Activated CD4-positive, alpha-beta T cell treated with anti-CD3 and anti-CD28 coated beads for 4 hours (primary cell): Measurements from ENCODE around the gene LTBR.

ENCODE experiments used
- DNase-seq, 2 donors: peaks; one replicate each; pipeline ENCODE4 v3.0.0-alpha.2; 2020

Gene LTBR

DNA sequence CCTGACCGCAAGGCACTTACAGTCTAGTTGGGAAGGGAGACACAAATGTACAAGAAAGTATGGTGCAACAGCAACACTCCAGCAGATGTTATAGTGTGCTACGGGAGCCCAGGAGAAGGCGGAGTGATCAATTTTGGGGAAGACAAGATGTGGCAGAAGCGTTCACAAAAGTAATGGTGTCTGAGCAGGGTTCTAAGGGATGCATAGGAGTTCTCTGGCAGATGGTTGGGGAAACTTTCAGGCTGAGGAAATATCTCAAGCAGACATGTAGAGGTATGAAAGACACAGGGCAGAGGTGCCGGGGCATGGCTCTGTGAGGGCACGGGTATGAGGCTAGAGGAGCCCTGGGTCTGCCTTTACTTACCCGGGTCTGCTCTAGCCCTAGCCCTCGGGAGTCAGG lies 37.0 kb upstream of the LTBR start:
- no peak for DNase-seq

GRCh38 chr12:6347367-6348338 lies 36.3 kb upstream of the LTBR start:
- DNase-seq = no peak

GRCh38 chr12:6351622-6352021 lies 32.3 kb upstream of the LTBR start:
- DNase-seq = no peak

DNA sequence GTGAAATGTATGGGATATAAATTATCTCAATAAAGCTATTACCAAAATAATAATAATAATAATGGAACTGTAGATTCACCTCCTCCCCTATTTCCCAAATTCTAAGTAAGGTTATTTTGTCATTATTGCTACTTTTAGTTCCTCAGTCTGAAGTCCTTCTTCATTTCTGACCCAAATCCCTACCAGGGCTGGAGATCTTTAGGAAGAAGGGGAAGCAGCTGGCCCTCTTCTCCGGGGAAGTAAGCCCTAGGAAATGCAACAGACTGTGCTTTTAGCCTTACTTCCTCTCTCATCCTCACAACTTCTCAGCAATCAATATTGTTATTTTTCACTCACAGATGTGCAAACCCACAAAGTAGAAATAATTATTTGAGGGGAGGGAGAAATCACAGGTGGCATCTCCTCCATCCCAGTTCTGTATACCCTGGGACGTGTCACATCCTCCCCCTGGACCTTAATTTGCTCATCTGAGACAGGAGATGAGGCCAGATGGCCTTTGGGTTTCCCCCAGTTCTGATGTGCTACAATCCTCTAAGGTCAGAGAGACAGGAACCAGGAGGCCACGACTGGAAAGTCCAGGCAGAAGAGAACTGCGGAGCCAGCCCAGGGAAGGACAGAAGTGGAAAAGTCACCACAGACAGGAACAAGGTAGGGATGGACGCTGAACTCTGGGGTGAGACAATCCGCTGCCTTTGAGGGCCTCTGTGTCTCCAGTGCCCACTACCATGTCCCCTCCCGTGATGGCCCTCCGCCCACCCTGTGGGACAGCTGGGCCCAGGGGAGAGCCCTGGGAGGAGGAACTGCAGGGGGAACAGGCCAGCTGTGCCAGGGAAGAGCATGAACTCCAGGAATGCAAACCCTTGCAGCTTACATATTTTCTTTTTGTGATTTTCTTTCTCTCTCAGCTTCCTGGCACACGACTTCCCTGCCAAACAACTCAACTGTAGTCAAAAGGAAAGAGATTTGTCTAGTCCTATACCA lies 31.5 kb upstream of the LTBR start:
- no peak for DNase-seq

DNA sequence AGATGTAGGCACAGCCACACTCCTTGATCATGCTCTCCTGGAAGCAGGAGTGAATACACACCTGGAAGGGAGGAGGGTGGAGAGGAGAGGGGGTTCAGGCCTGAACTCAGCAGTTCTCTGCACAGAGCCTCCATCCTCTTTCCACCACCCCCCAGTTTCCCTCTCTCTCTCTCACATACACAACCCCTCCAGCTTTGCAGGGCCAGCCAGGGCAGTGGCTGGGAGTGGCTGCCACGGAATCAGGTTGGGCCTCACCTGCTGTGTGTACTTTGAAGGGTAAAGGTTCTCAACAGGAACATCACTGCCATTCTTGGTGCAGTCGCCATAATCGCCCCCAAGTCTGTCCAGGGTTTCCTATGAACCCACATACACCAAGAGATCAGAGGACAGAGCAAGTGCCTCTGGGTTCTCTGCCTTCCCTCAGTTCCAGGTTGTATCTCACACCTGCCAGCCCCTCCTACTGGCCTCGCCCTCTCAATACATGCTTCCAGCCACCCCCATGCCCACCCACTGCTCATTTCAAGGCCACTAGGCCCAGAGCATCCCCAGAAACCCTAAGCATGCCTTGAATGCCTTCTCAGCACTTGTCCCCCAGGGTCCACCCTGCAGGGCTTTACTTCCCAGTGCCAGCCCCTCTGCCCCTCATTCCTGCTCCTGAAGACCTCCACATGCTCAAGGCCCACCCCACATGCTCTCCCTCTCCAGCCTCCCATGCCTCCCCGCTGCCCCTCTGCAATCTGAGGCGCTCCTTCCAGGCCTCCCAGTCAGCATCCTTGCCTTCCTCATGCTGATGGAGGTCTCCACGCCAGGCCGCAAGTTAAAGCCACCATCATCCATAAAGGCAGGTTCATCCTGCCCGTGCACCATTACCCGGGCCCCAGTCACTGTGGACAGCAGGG lies 29.2 kb upstream of the LTBR start:
- DNase-seq = no peak

- DNase-seq = no peak
Observed at GRCh38 chr12:6355491-6356373, 28.2 kb upstream of the LTBR start.

- no peak for DNase-seq
Observed at GRCh38 chr12:6356374-6356820, 27.6 kb upstream of the LTBR start.

DNA sequence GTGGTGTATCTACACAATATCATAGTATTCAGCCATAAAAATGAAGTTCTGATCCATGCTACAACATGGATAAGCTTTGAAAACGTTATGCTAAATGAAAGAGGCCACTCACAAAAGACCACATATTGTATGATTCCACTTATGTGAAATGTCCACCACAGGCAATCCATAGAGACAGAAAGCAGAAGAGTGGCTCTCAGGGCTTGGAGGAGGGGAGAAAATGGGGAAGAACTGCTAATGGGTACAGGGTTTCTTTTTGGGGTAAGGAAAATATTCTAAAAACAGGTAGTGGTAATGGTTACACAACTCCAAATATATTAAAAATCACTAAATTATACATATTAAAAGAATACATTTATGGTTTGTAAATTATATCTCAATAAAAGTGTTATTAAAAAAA lies 25.1 kb upstream of the LTBR start:
- DNase-seq = no peak

DNA sequence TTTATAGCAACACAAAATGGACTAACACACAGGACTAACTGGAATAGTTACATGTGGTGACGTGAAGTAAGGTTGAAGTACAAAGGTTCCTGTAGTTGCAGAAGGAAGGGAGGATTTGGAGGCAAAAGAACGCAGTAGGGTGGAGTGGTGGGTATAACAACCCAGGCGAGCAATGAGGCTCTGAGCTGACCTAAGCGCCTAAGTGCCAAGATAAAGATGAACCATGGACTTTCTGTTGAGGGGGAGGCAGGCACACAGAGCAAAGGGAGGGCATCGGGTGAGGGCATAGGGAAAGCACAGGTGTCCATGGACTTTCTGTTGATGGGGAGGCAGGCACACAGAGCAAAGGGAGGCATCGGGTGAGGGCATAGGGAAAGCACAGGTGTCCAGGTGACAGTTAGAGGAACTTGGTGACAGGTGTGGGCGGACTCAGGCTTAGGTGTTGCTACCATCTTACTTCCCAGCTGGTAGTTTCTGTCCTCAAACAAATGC lies 23.8 kb upstream of the LTBR start:
- DNase-seq = no peak

- no peak for DNase-seq
Observed at GRCh38 chr12:6360578-6361490, 23.1 kb upstream of the LTBR start.

GRCh38 chr12:6361834-6362233 lies 22.1 kb upstream of the LTBR start:
- no peak for DNase-seq

DNA sequence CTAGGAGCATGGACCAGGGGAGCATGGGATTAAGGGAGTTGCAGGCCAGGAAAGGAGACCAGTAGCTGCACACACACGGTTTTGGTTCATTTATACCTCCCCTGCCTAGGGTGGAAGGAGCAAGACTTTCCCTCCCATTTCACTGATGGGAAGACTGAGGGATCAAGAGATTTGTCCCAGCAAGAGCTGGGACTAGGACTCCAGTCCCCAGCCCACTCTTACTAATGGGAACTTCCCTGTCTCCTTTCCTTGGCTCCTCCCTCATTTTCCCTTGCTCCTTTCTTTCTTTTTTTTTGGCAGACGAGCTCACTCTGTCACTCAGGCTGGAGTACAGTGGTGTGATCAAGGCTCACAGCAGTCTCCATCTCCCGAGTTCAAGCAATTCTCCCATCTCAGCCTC lies 21.6 kb upstream of the LTBR start:
- DNase-seq = no peak

- no peak for DNase-seq
Observed at GRCh38 chr12:6363010-6363329, 21.0 kb upstream of the LTBR start.

DNA sequence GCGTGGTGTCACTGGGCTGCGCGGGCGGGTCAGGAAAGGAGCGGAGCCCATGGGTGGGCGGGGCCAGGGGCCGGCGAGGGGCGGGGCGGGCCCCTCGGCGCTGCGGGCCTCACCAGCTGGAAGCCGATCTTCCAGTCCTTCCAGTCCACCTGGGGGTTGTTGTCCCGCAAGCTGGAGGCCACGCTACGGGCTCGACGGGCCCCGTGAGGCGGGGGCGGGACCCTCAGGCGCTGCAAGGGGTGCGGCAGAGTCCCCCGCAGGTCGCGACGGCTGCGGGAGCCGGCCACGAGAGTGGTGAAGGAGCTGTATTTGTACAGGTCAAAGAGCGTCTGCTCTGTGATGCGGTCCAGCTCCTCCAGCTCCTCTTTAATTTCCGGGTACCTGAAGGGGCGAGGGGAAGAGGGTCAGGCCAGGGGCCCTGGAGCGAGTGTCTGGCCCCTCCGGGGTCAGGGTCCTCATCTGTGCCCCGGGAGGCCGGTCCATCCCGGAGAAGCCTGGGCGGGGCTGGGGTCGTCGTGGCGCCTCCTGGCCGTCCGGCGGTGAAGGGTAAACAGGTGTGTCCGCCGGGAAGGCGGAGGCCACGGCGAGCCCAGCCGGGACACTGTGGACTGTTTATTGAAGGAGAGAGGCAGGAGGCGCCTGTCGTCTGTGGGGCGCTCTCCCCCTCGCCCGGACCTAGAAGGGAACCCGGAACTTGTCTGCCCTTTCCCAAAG lies 20.5 kb upstream of the LTBR start:
- peak; percentile 69 to 76 for DNase-seq

DNA sequence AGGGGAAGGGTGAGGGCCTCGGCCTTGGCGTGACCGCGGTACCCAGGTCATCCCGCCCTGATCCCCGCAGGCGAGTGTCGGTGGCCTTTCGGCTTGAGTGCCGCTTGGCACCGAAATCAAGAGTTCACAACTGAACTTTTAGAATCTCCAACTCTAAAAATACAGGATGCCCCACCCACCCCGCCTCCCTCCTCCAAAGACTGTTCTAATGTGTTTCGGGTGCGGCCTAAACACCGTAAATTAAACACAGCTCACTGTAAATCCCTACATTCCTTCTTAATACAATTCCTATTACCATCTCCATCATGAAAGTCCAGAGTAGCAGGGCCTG lies 20.0 kb upstream of the LTBR start:
- DNase-seq = peak; percentile 28 to 32

GRCh38 chr12:6367065-6367968 lies 16.6 kb upstream of the LTBR start:
- DNase-seq = peak; percentile 45 to 47

DNA sequence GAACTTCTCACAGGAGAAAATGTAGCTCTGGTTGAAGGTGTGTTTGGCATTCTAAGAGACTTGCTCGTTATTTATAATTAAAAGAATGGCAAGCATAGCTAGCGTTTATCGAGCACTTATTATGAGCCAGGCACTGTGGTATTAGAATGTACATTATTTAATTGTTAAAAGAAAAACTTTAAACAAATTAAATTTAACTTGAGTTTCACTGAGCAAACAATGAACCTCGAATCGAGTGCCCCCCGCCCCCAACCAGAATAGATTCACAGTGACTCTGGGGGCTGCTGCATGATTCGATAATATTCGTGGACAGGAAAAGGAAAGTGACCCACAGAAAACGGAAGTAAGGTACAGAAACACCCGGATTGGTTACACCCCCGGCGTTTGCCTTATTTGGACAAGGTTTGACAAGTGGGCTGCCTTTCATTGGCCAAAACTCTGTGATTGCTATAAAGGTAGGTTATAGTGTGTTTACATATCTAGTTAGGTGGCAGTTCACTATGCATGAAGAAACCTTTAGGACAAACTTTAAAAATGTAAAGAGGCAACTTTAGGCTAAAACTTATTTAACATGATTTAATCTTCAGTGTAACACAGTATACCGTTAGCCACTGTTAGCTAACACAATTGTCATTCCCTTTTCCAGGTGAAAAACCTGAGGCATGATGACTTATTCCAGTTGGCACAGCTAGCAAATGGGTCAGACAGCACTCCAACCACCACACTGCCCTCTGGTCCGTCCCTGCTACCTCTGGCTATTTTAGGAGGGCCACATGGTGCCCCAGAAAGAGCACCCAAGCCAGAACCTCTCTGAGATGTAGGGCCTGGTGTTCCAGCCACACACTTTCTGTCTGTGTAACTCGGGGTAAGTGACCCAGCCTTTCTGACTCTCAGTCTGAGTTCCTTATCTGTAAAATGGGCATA lies 15.7 kb upstream of the LTBR start:
- DNase-seq = no peak
